ENCODE measurements around the gene PRDM16.

- no peak for TF ChIP-seq CTCF (IDR thresholded peaks at IDR 0.05)
- TF ChIP-seq SIN3A (IDR thresholded peaks at IDR 0.05; ENCODE audit: borderline replicate concordance, insufficient read depth, low read depth, low read length): no peak
Measured at GRCh38 chr1:3465935-3466321, 396.9 kb downstream of the PRDM16 start.
